GM21390 (cell line): ENCODE measurements around the gene DISC1.
"Not testable (repeated sequence)": the region's sequence is repeated elsewhere in the genome, so short reads cannot be mapped to it uniquely, and the experiment has no call there.

Experiments used
- ATAC-seq: cut with Tn5 transposase; IDR thresholded peaks from one replicate; pipeline ENCODE4 v1.9.1; 2021; ENCODE audit not compliant: unreplicated experiment

DISC1 gene

GRCh38 chr1:231943084-231943483 is 316.5 kb downstream of the DISC1 start:
- no peak for ATAC-seq

- not testable (repeated sequence) for ATAC-seq
Measured at GRCh38 chr1:231948102-231948501, 321.5 kb downstream of the DISC1 start.

GRCh38 chr1:231949277-231950091 is 322.9 kb downstream of the DISC1 start:
- no peak for ATAC-seq

GRCh38 chr1:231950331-231951128 is 323.9 kb downstream of the DISC1 start:
- no peak for ATAC-seq

- ATAC-seq, result no peak
Measured at GRCh38 chr1:231951374-231951773, 324.8 kb downstream of the DISC1 start.

GRCh38 chr1:231952154-231952553 is 325.6 kb downstream of the DISC1 start:
- ATAC-seq, result no peak

- ATAC-seq, result no peak
Measured at GRCh38 chr1:231953660-231954059, 327.1 kb downstream of the DISC1 start.

- no peak for ATAC-seq
Measured at GRCh38 chr1:231954751-231955150, 328.2 kb downstream of the DISC1 start.

GRCh38 chr1:231957359-231957758 is 330.8 kb downstream of the DISC1 start:
- ATAC-seq, result no peak

- ATAC-seq, result no peak
Measured at GRCh38 chr1:231958448-231958847, 331.9 kb downstream of the DISC1 start.

- no peak for ATAC-seq
Measured at GRCh38 chr1:231959225-231959884, 332.8 kb downstream of the DISC1 start.

GRCh38 chr1:231961801-231962200 is 335.2 kb downstream of the DISC1 start:
- ATAC-seq, result not testable (repeated sequence)

- no peak for ATAC-seq
Measured at GRCh38 chr1:231962636-231963035, 336.0 kb downstream of the DISC1 start.

- no peak for ATAC-seq
Measured at GRCh38 chr1:231964241-231964640, 337.7 kb downstream of the DISC1 start.

- ATAC-seq, result no peak
Measured at GRCh38 chr1:231964961-231965360, 338.4 kb downstream of the DISC1 start.

GRCh38 chr1:231965615-231966014 is 339.0 kb downstream of the DISC1 start:
- ATAC-seq, result no peak

- ATAC-seq, result no peak
Measured at GRCh38 chr1:231966983-231967382, 340.4 kb downstream of the DISC1 start.

GRCh38 chr1:231969076-231969475 is 342.5 kb downstream of the DISC1 start:
- no peak for ATAC-seq

GRCh38 chr1:231969761-231970160 is 343.2 kb downstream of the DISC1 start:
- ATAC-seq, result not testable (repeated sequence)

- no peak for ATAC-seq
Measured at GRCh38 chr1:231970684-231971083, 344.1 kb downstream of the DISC1 start.

GRCh38 chr1:231971397-231972110 is 345.0 kb downstream of the DISC1 start:
- no peak for ATAC-seq
